Uterus (tissue), 2 donors: ENCODE data around the gene MARCKSL1.

ENCODE experiments used
- CTCF ChIP-seq, 4 experiments: fragments of 200-600 bp in 2 of 4; fragments of 450-650 bp in 2 of 4; sonication (generic) in 2 of 4; IDR thresholded peaks; one replicate each; pipeline ENCODE4 v1.5.1; 2016 to 2019; ENCODE audit warnings: antibody characterized with exemption in 4 of 4, mild to moderate bottlenecking in 2 of 4, moderate library complexity in 1 of 4
- POLR2A ChIP-seq, 2 donors: fragments of 450-650 bp; IDR thresholded peaks; one replicate each; pipeline ENCODE4 v1.6.1; 2016; ENCODE audit warnings: antibody characterized with exemption in 2 of 2, mild to moderate bottlenecking in 1 of 2, moderate library complexity in 1 of 2

GRCh38 chr1:32362474-32363313 is 26.7 kb upstream of the MARCKSL1 start, which contains the start of the genes FAM229A and TSSK3:
- TF ChIP-seq CTCF (IDR thresholded peaks at IDR 0.05), result no peak
- TF ChIP-seq POLR2A (IDR thresholded peaks at IDR 0.05), result no peak
